Trophoblast cell (in vitro differentiated cells and primary cell): ENCODE measurements around the gene INTS1.

Source experiments
- DNase-seq, 2 donors: peaks; one replicate each; pipeline ENCODE4 v3.0.0-alpha.2; 2016
- H2AFZ ChIP-seq: 2 replicates; pipeline ENCODE4 v1.6.1; 2013; ENCODE audit warnings: low read length, moderate library complexity, mild to moderate bottlenecking; ENCODE audit not compliant: insufficient read depth, poor library complexity
- H2AK5ac ChIP-seq: 2 replicates; pipeline ENCODE4 v1.6.1; 2013; ENCODE audit warnings: mild to moderate bottlenecking, low read length
- H2BK120ac ChIP-seq: 2 replicates; pipeline ENCODE4 v1.6.1; 2013; ENCODE audit warnings: low read length, mild to moderate bottlenecking, moderate library complexity; ENCODE audit not compliant: insufficient read depth, poor library complexity
- H2BK12ac ChIP-seq: 2 replicates; pipeline ENCODE4 v1.6.1; 2013; ENCODE audit warnings: mild to moderate bottlenecking, low read length, moderate library complexity
- H2BK5ac ChIP-seq: 2 replicates; pipeline ENCODE4 v1.6.1; 2013; ENCODE audit warnings: low read length, low read depth, moderate library complexity, mild to moderate bottlenecking; ENCODE audit not compliant: poor library complexity
- H3K14ac ChIP-seq: 2 replicates; pipeline ENCODE4 v1.6.1; 2013; ENCODE audit warnings: mild to moderate bottlenecking, low read length
- H3K18ac ChIP-seq: 2 replicates; pipeline ENCODE4 v1.6.1; 2013; ENCODE audit warnings: mild to moderate bottlenecking, low read length
- H3K23ac ChIP-seq: 2 replicates; pipeline ENCODE4 v1.6.1; 2013; ENCODE audit warnings: low read length
- H3K27ac ChIP-seq: 2 replicates; pipeline ENCODE4 v1.5.1; 2013; ENCODE audit warnings: low read depth, mild to moderate bottlenecking, inconsistent platforms, low read length, moderate library complexity
- H3K27me3 ChIP-seq: 2 replicates; pipeline ENCODE4 v1.6.1; 2013; ENCODE audit warnings: inconsistent platforms, mild to moderate bottlenecking, low read length, moderate library complexity; ENCODE audit not compliant: insufficient read depth
- H3K36me3 ChIP-seq, 2 experiments: 1 replicate in 1 of 2; 2 replicates in 1 of 2; pipeline ENCODE4 v1.6.1; 2013; ENCODE audit warnings: low read length in 2 of 2, mild to moderate bottlenecking in 2 of 2, moderate library complexity in 1 of 2; ENCODE audit not compliant: insufficient read depth in 2 of 2, control insufficient read depth in 1 of 2
- H3K4ac ChIP-seq: 2 replicates; pipeline ENCODE4 v1.6.1; 2013; ENCODE audit warnings: low read depth, mild to moderate bottlenecking, low read length, moderate library complexity
- H3K4me1 ChIP-seq, 2 experiments: 1 replicate in 1 of 2; 2 replicates in 1 of 2; pipeline ENCODE4 v1.6.1; 2013; ENCODE audit warnings: low read length in 2 of 2, mild to moderate bottlenecking in 2 of 2, moderate library complexity in 1 of 2; ENCODE audit not compliant: insufficient read depth in 2 of 2, control insufficient read depth in 1 of 2
- H3K4me2 ChIP-seq: 2 replicates; pipeline ENCODE4 v1.6.1; 2013; ENCODE audit warnings: inconsistent platforms, mild to moderate bottlenecking, low read length, moderate library complexity
- H3K4me3 ChIP-seq: 2 replicates; pipeline ENCODE4 v1.5.1; 2013; ENCODE audit warnings: mild to moderate bottlenecking, low read depth, low read length, inconsistent platforms
- H3K79me1 ChIP-seq: one replicate; pipeline ENCODE4 v1.6.1; 2013; ENCODE audit warnings: low read length
- H3K79me2 ChIP-seq: 2 replicates; pipeline ENCODE4 v1.6.1; 2013; ENCODE audit warnings: low read length, mild to moderate bottlenecking; ENCODE audit not compliant: control insufficient read depth, insufficient read depth, poor library complexity
- H3K9ac ChIP-seq: 2 replicates; pipeline ENCODE4 v1.6.1; 2013; ENCODE audit warnings: mild to moderate bottlenecking, low read length
- H3K9me3 ChIP-seq: 2 replicates; pipeline ENCODE4 v1.6.1; 2013; ENCODE audit warnings: low read depth, mild to moderate bottlenecking, control low read depth, inconsistent platforms, low read length; ENCODE audit not compliant: insufficient read depth
- H4K12ac ChIP-seq: 2 replicates; pipeline ENCODE4 v1.6.1; 2013; ENCODE audit warnings: low read depth, mild to moderate bottlenecking, low read length, moderate library complexity
- H4K8ac ChIP-seq: 2 replicates; pipeline ENCODE4 v1.6.1; 2013; ENCODE audit warnings: low read depth, mild to moderate bottlenecking, low read length, moderate library complexity
- H4K91ac ChIP-seq: one replicate; pipeline ENCODE4 v1.6.1; 2013; ENCODE audit warnings: low read depth, mild to moderate bottlenecking, low read length, moderate library complexity
- WGBS: extraction: QIAGEN DNeasy Blood & Tissue Kit; methylation state at CpG from one replicate; pipeline ENCODE4 v1.1.7; 2013; ENCODE audit warnings: missing lambda C conversion rate; ENCODE audit not compliant: insufficient read length, insufficient coverage; ENCODE audit errors: extremely low coverage; 5-methylcytosine and 5-hydroxymethylcytosine counted together

Gene INTS1

GRCh38 chr7:1479287-1479686, 24.9 kb downstream of the INTS1 start:
- Histone ChIP-seq H4K91ac (no peak overlapping the region), H3K18ac (no peak overlapping the region), H3K36me3 (peaks cover 94 to 97% of the 10 kb centered on the region in 2 experiments), H4K8ac (no peak overlapping the region), H2BK120ac (no peak overlapping the region), H3K9me3 (peaks cover 2% of the 10 kb centered on the region), H3K4me3 (no peak overlapping the region), H4K12ac (no peak overlapping the region), H3K27me3 (no peaks in the 10 kb centered on the region), H3K4me2 (no peak overlapping the region), H2AK5ac (no peak overlapping the region), H2BK12ac (no peak overlapping the region), H3K4ac (no peak overlapping the region), H3K23ac (no peak overlapping the region), H2AFZ (no peak overlapping the region), H3K79me1 (no peaks in the 10 kb centered on the region), H3K14ac (no peak overlapping the region), H3K27ac (no peak overlapping the region), H2BK5ac (no peak overlapping the region), H3K9ac (no peak overlapping the region), H3K79me2 (no peaks in the 10 kb centered on the region), H3K4me1 (no peaks in the 10 kb centered on the region)
- no CpG with 5 or more reads among the region's 24 CpGs for WGBS
- DNase-seq = no peak

GRCh38 chr7:1478480-1478879, 25.7 kb downstream of the INTS1 start:
- Histone ChIP-seq H4K12ac (no peak overlapping the region), H2AK5ac (no peak overlapping the region), H2BK12ac (no peak overlapping the region), H2BK5ac (no peak overlapping the region), H3K14ac (no peak overlapping the region), H2AFZ (no peak overlapping the region), H3K4me2 (no peak overlapping the region), H3K23ac (no peak overlapping the region), H3K4ac (no peak overlapping the region), H4K91ac (no peak overlapping the region), H3K18ac (no peak overlapping the region), H2BK120ac (no peak overlapping the region), H3K79me2 (no peaks in the 10 kb centered on the region), H3K9me3 (peaks cover 2% of the 10 kb centered on the region), H3K79me1 (no peaks in the 10 kb centered on the region), H3K4me1 (no peaks in the 10 kb centered on the region), H3K9ac (no peak overlapping the region), H3K4me3 (no peak overlapping the region), H3K36me3 (peaks cover 90 to 94% of the 10 kb centered on the region in 2 experiments), H4K8ac (no peak overlapping the region), H3K27ac (no peak overlapping the region), H3K27me3 (no peaks in the 10 kb centered on the region)
- no peak for DNase-seq
- WGBS = no CpG with 5 or more reads among the region's 19 CpGs

- no peak overlapping the region for H2BK120ac ChIP-seq
- no peak overlapping the region for H2AK5ac ChIP-seq
- H3K4me1 ChIP-seq = no peaks in the 10 kb centered on the region
- H3K79me2 ChIP-seq = no peaks in the 10 kb centered on the region
- H4K8ac ChIP-seq = no peak overlapping the region
- no peak for DNase-seq
- H4K12ac ChIP-seq = no peak overlapping the region
- no peak overlapping the region for H2BK12ac ChIP-seq
- no peak overlapping the region for H3K9ac ChIP-seq
- no peak overlapping the region for H2BK5ac ChIP-seq
- no peak overlapping the region for H3K18ac ChIP-seq
- no peaks in the 10 kb centered on the region for H3K79me1 ChIP-seq
- H4K91ac ChIP-seq = no peak overlapping the region
- no peak overlapping the region for H3K4me2 ChIP-seq
- H3K23ac ChIP-seq = no peak overlapping the region
- H3K36me3 ChIP-seq = peaks cover 90 to 92% of the 10 kb centered on the region in 2 experiments
- WGBS = no CpG with 5 or more reads among the region's 15 CpGs
- no peak overlapping the region for H3K4me3 ChIP-seq
- no peak overlapping the region for H3K14ac ChIP-seq
- H2AFZ ChIP-seq = no peak overlapping the region
- peaks cover 2% of the 10 kb centered on the region for H3K9me3 ChIP-seq
- H3K27me3 ChIP-seq = no peaks in the 10 kb centered on the region
- no peak overlapping the region for H3K4ac ChIP-seq
- no peak overlapping the region for H3K27ac ChIP-seq
Measured at GRCh38 chr7:1476859-1477258, 27.3 kb downstream of the INTS1 start.

- Histone ChIP-seq H3K4me3 (no peak overlapping the region), H3K23ac (no peak overlapping the region), H3K4me2 (no peak overlapping the region), H3K9ac (no peak overlapping the region), H2BK12ac (no peak overlapping the region), H2BK120ac (no peak overlapping the region), H3K79me2 (no peaks in the 10 kb centered on the region), H3K4ac (no peak overlapping the region), H3K36me3 (peaks cover 90 to 92% of the 10 kb centered on the region in 2 experiments), H2AFZ (no peak overlapping the region), H4K91ac (no peak overlapping the region), H3K4me1 (no peaks in the 10 kb centered on the region), H3K27ac (no peak overlapping the region), H3K14ac (no peak overlapping the region), H2AK5ac (no peak overlapping the region), H2BK5ac (no peak overlapping the region), H3K9me3 (peaks cover 2% of the 10 kb centered on the region), H3K18ac (no peak overlapping the region), H4K8ac (no peak overlapping the region), H4K12ac (no peak overlapping the region), H3K79me1 (no peaks in the 10 kb centered on the region), H3K27me3 (no peaks in the 10 kb centered on the region)
- no peak for DNase-seq
- no CpG with 5 or more reads among the region's 22 CpGs for WGBS
Measured at GRCh38 chr7:1475991-1476390, 28.2 kb downstream of the INTS1 start.
